ENCODE results near the gene SUN5. TPM values are rescaled to one million over a fixed set of nuclear protein-coding genes. Genes with fewer than 3 reads are reported as not detected.
A peak's percentile ranks its signal among the peaks of the same experiment; 100 is the strongest.

The SUN5 gene
- total RNA-seq, 1 donor from 2014 or later, result not detected

DNA sequence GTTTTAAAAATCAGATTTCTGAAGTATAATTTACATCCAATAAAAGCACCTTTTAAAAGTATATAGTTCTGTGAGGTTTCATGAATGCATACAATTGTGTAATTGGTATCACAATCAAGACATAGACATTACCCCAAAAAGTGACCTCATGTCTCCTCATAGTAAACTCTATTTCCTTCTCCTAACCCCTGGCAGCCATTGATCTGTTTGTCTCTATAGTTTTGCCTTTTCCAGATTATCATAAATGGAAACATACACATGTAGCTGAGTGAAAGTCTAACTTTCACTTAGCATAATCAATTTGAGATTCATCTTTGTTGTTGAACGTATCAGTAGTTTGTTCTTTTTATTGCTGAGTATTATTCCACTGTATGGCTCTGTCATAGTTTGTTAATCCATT, 57.6 kb downstream of the SUN5 start:
- peaks cover 10% of the 10 kb centered on the region for H3K4me1 Mint-ChIP-seq (ENCODE audit: low read depth)
- H3K27me3 Mint-ChIP-seq, result peaks cover 7% of the 10 kb centered on the region
- peaks cover under 1% of the 10 kb centered on the region for H3K9me3 Mint-ChIP-seq (ENCODE audit: low read depth)
- TF ChIP-seq, protein P1, sequence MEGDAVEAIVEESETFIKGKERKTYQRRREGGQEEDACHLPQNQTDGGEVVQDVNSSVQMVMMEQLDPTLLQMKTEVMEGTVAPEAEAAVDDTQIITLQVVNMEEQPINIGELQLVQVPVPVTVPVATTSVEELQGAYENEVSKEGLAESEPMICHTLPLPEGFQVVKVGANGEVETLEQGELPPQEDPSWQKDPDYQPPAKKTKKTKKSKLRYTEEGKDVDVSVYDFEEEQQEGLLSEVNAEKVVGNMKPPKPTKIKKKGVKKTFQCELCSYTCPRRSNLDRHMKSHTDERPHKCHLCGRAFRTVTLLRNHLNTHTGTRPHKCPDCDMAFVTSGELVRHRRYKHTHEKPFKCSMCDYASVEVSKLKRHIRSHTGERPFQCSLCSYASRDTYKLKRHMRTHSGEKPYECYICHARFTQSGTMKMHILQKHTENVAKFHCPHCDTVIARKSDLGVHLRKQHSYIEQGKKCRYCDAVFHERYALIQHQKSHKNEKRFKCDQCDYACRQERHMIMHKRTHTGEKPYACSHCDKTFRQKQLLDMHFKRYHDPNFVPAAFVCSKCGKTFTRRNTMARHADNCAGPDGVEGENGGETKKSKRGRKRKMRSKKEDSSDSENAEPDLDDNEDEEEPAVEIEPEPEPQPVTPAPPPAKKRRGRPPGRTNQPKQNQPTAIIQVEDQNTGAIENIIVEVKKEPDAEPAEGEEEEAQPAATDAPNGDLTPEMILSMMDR (IDR thresholded peaks at IDR 0.05; ENCODE audit: unreplicated experiment), result no peak
- DNase-seq (ENCODE audit: low spot score, unreplicated experiment), result no peak
- H3K4me3 Mint-ChIP-seq (ENCODE audit: low read depth), result no peak overlapping the region
- no peaks in the 10 kb centered on the region for H3K36me3 Mint-ChIP-seq (ENCODE audit: insufficient read depth)
- no peak overlapping the region for H3K27ac Mint-ChIP-seq

DNA sequence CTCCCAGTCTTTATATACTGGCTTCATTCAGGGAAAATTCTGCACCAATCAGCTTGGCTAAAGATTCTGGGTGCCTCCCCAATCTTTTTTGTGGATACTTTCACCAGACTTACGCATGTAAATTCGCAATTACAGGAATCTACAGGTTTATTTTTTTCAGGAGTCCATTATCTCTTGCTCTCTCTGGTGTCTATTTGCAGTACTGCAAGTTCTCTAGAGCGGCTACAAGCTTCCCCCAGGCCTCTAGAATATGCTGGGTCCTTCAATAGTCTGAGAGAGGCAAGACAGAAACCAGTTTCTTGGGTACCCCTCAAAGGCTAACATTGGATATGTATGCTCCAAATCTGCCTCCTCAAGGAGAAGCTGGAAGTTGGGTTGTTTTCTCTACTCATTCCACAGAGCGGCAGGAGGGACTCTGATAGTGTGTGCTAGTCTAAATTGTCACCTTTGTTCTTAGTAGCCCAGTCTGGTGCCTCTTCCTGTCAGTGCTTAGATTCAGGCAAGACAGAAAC, 58.5 kb downstream of the SUN5 start:
- no peak for DNase-seq (ENCODE audit: low spot score, unreplicated experiment)
- H3K36me3 Mint-ChIP-seq (ENCODE audit: insufficient read depth), result no peaks in the 10 kb centered on the region
- peaks cover 4% of the 10 kb centered on the region for H3K9me3 Mint-ChIP-seq (ENCODE audit: low read depth)
- H3K4me1 Mint-ChIP-seq (ENCODE audit: low read depth), result peaks cover 7% of the 10 kb centered on the region
- TF ChIP-seq, protein P1 (IDR thresholded peaks at IDR 0.05; ENCODE audit: unreplicated experiment), result peak; percentile 63
- no peak overlapping the region for H3K4me3 Mint-ChIP-seq (ENCODE audit: low read depth)
- no peak overlapping the region for H3K27ac Mint-ChIP-seq
- peaks cover 6% of the 10 kb centered on the region for H3K27me3 Mint-ChIP-seq

DNA sequence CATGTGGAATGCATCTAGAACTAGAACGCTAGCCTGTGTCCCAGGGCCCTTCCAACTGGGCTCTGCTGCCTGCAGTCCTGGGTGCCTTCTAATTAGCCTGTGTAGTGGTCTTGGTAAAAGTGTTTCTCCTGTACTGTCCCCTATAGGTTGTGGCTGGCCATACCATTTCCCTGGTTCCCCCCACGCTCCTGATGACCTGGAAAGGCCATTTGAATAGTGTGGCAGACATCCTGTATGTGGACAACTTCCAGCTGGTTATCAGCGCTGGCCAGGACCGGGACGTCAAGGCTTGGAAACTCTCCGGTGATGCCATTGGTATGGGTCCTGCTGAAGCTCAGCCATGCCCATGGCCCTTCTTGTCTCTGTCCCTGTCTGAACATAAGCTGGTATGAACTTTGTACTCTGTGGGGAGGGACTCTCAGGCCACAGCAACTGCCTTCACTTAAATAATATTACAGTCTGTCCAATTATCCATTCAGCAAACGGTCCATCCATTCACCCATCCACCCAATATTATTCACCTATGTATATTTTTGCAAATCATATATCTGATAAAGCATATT, 60.7 kb downstream of the SUN5 start:
- DNase-seq (ENCODE audit: low spot score, unreplicated experiment), result no peak
- Mint-ChIP-seq H3K4me3 (ENCODE audit: low read depth) (no peak overlapping the region), H3K9me3 (ENCODE audit: low read depth) (peaks cover 4% of the 10 kb centered on the region), H3K27ac (no peak overlapping the region), H3K4me1 (ENCODE audit: low read depth) (no peaks in the 10 kb centered on the region), H3K36me3 (ENCODE audit: insufficient read depth) (no peaks in the 10 kb centered on the region), H3K27me3 (no peaks in the 10 kb centered on the region)
- TF ChIP-seq, protein P1 (IDR thresholded peaks at IDR 0.05; ENCODE audit: unreplicated experiment), result no peak

DNA sequence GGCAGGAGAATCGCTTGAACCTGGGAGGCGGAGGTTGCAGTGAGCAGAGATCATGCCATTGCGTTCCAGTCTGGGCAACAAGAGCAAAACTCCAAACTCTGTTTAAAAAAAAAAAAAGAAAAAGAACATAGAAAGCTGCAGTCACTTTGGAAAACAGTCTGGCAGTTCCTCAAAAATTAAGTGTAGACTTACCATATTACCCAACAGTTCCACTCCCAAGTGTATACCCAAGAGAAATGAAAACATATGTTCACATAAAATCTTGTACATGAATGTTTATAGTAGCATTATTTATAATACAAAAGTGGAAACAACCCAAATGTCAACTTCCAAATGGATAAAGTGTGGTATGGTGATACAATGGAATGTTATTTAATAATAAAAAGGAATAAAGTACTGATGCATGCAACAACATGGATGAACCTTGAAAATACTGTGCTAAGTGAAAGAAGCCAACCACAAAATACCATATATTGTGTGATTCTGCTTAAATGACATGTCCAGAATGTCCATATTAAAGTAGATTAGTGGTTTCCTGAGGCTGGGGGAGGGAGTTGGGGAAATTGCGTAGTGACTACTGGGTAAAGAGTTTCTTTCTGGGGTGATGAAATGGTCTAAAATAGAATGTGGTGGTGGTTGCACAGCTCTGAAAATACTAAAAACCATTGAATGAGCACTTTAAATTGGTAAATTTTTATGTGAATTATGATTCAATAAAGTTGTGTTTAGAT, 62.9 kb downstream of the SUN5 start:
- H3K27ac Mint-ChIP-seq, result no peak overlapping the region
- no peaks in the 10 kb centered on the region for H3K27me3 Mint-ChIP-seq
- no peaks in the 10 kb centered on the region for H3K4me1 Mint-ChIP-seq (ENCODE audit: low read depth)
- H3K36me3 Mint-ChIP-seq (ENCODE audit: insufficient read depth), result no peaks in the 10 kb centered on the region
- H3K4me3 Mint-ChIP-seq (ENCODE audit: low read depth), result no peak overlapping the region
- TF ChIP-seq, protein P1 (IDR thresholded peaks at IDR 0.05; ENCODE audit: unreplicated experiment), result no peak
- DNase-seq (ENCODE audit: low spot score, unreplicated experiment), result no peak
- peaks cover 4% of the 10 kb centered on the region for H3K9me3 Mint-ChIP-seq (ENCODE audit: low read depth)

GRCh38 chr20:32934580-32934979, 69.7 kb downstream of the SUN5 start:
- DNase-seq (ENCODE audit: low spot score, unreplicated experiment), result no peak
- Mint-ChIP-seq H3K9me3 (ENCODE audit: low read depth) (no peaks in the 10 kb centered on the region), H3K27ac (no peak overlapping the region), H3K36me3 (ENCODE audit: insufficient read depth) (no peaks in the 10 kb centered on the region), H3K4me3 (ENCODE audit: low read depth) (no peak overlapping the region), H3K4me1 (ENCODE audit: low read depth) (no peaks in the 10 kb centered on the region), H3K27me3 (no peaks in the 10 kb centered on the region)
- TF ChIP-seq, protein P1 (IDR thresholded peaks at IDR 0.05; ENCODE audit: unreplicated experiment), result no peak

Other genes starting within 250 kb of the SUN5 start
- 15.4 and 15.9 TPM in 2 replicates for gene DNMT3B, start 242.0 kb downstream of the SUN5 start, total RNA-seq
- gene MAPRE1, start 184.5 kb downstream of the SUN5 start, total RNA-seq, result 171 and 177 TPM in 2 replicates
- 0.29 and 0.91 TPM in 2 replicates for gene EFCAB8, start 145.5 kb downstream of the SUN5 start, total RNA-seq
- gene BPIFB2, start 3.3 kb upstream of the SUN5 start, total RNA-seq, result not detected in 2 replicates
- gene BPIFB6, start 27.2 kb upstream of the SUN5 start, total RNA-seq, result not detected in 2 replicates
- gene BPIFB3, start 49.5 kb upstream of the SUN5 start, total RNA-seq, result not detected in 2 replicates
- not detected in 2 replicates for gene BPIFB4, start 75.2 kb upstream of the SUN5 start, total RNA-seq
- gene BPIFA2, start 163.7 kb upstream of the SUN5 start, total RNA-seq, result not detected in 2 replicates
- not detected in 2 replicates for gene BPIFA3, start 212.9 kb upstream of the SUN5 start, total RNA-seq
- gene BPIFA1, start 231.6 kb upstream of the SUN5 start, total RNA-seq, result not detected in 2 replicates